ENCODE measurements around the gene SLC35F3.

DNA sequence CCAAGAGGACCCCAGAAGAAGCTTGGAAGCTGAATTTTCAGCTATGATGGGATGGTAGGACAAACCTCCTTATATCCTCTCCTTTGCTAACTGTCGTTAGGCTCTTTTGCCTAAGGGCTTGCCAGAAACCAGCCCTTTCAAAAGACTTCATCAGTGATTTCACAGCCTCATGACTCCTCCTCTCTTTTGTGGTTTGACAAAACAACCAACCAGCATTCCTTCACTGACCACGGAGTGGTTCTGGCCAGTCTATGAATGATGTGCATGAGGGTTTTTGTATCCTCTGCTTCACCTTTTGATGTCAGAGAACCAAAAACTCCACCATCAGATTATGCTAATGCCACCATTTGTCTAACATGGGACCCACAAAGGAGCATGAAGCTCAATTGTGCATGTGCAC, 351.9 kb downstream of the SLC35F3 start:
- TF ChIP-seq, protein P1, sequence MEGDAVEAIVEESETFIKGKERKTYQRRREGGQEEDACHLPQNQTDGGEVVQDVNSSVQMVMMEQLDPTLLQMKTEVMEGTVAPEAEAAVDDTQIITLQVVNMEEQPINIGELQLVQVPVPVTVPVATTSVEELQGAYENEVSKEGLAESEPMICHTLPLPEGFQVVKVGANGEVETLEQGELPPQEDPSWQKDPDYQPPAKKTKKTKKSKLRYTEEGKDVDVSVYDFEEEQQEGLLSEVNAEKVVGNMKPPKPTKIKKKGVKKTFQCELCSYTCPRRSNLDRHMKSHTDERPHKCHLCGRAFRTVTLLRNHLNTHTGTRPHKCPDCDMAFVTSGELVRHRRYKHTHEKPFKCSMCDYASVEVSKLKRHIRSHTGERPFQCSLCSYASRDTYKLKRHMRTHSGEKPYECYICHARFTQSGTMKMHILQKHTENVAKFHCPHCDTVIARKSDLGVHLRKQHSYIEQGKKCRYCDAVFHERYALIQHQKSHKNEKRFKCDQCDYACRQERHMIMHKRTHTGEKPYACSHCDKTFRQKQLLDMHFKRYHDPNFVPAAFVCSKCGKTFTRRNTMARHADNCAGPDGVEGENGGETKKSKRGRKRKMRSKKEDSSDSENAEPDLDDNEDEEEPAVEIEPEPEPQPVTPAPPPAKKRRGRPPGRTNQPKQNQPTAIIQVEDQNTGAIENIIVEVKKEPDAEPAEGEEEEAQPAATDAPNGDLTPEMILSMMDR (conservative IDR thresholded peaks at IDR 0.05; ENCODE audit: low read length), result no peak
- no peak for TF ChIP-seq EZH2phosphoT487 (IDR thresholded peaks at IDR 0.05; ENCODE audit: borderline replicate concordance, low read depth, low read length)
